HG02678 (cell line): Measurements from ENCODE around the gene ZDHHC18.
A peak's percentile ranks its signal among the peaks of the same experiment; 100 is the strongest.
"Not testable (repeated sequence)": the region's sequence is repeated elsewhere in the genome, so short reads cannot be mapped to it uniquely, and the experiment has no call there.

Experiments used
- ATAC-seq: cut with Tn5 transposase; IDR thresholded peaks from one replicate; pipeline ENCODE4 v1.9.1; 2021; ENCODE audit warnings: mild to moderate bottlenecking, moderate library complexity; ENCODE audit not compliant: unreplicated experiment

The ZDHHC18 gene

DNA sequence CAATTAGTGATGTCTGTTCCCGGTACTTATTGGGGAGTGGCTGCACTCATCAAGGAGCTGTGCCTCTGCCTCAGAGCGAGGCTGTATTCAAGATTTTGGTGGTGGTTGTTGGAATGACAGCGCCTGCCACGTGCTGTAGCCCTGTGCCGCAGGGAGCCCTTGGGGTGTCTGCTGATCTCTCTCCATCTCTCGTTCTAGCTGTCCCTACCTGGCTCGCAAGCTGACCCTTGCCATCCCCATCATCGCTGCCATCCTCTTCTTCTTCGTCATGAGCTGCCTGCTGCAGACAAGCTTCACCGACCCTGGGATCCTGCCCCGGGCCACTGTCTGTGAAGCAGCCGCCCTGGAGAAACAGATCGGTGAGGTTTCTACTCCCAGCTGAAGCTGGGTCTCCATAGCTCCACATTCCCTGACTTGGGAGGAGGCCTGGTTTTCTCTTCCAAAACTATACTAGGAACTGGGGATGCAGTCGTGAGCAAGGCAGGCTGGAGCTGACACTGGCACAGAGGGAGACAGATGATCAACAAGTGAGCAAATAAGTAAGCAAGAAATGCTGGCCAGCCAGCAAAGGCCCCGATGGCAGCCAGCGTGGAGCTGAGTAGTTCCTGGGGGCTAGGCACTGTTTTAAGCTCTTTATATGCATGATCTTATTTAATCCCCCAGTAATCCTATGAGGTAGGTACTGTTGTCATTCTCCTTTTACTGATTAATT lies 5.9 kb downstream of the ZDHHC18 start:
- no peak for ATAC-seq

DNA sequence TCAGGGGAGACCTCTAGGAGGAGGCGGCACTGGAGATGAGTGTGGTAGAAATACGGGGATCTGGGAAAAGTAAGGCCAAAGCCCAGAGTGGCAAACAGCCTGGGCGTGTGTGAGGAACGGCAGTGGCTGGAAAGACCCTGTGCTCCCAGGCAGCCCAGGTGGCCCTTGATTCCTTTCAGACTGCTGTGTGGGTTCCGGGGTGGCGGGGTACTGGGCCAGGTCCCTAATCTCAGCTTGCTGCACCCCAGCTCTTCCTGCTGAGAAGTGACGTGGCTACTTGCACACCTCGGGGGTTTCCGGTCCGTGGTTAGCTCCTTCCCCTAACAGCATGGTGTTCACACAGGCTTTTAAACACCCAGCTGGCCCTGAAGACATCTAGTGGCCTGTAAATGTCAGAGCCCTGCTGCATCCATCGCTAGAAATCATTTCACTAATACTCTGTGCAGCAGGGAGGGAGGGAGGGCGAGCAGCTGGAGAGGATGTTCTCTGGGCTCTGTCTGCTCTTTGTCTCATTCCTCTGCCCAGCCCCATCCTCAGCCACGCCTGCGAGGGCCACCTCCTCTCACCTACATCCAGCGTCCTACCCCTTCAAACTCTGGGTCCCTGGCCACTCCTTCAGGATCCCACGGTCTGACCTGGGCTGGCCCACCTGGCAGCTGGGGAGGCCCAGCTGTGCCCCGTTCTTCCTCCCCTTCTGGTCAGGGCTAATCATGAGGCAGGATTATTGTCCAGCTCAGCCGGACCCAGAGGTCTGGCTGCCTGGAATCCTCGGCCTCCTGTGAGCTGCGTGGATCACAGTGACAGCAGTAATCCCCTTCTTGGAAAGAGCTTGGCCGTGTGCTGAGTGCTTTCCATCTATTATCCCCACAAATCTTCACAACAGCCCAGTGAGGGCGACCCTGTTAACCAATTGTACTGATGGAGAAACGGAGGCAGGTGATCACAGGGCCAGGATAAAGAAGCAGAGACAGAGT lies 7.2 kb downstream of the ZDHHC18 start:
- ATAC-seq, result peak; percentile 84

DNA sequence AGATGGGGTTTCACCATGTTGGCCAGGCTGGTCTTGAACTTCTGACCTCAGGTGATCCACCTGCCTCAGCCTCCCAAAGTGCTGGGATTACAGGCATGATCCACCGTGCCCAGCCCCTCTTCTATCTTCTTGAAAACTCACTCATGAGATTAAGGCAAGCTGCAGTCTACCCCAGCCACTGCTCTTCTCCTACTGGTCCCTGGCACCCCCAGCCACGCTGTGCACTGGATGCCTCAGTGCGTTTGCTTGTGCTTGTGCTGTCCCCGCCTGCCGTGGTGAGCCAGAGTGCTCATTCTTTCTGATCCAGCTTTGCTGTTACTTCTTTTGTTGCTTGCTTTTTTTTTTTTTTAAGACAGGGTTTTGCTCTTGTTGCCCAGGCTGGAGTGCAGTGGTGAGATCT lies 11.2 kb downstream of the ZDHHC18 start:
- ATAC-seq, result not testable (repeated sequence)

GRCh38 chr1:26838474-26839338 lies 12.2 kb downstream of the ZDHHC18 start:
- ATAC-seq, result peak; percentile 93

GRCh38 chr1:26839339-26839722 lies 12.8 kb downstream of the ZDHHC18 start:
- peak; percentile 13 for ATAC-seq

DNA sequence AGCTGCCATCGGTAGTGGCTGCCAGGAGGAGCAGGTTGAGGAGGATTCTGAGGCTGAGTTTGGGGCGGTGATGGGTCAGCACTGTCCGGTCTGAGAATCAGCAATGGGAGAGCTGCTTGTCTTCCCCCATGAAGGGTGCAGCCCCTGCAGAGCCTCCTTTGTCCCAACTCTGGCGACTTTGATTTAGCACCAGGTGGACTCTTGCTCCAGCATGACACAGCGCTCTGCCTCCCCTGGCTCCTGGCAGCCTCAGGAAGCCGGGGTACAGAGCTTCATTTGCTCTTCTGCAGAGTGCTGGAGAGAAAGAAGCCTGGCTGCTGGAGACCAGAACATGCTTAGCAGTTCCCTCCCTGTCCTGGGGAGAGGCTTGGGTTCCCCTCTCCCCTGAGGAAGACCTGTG lies 13.3 kb downstream of the ZDHHC18 start:
- ATAC-seq, result no peak

- no peak for ATAC-seq
Observed at GRCh38 chr1:26844424-26845196, 18.1 kb downstream of the ZDHHC18 start.

DNA sequence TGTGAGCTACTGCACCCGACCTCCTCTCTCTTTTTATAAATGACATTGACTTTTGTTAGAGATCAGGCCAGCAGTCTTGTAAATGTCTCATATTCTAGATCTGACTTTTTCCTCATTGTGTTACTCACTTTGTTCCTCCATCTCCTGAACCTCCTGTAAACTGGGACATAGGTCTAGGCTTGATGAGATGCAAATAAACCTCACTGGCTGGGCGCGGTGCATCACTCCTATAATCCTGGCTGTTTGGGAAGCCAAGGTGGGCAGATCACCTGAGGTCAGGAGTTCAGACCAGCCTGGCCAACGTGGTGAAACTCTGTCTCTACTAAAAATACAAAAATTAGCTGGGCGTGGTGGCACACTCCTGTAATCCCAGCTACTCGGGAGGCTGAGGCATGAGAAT lies 21.3 kb downstream of the ZDHHC18 start:
- ATAC-seq, result not testable (repeated sequence)

- no peak for ATAC-seq
Observed at GRCh38 chr1:26848499-26848898, 22.0 kb downstream of the ZDHHC18 start.

DNA sequence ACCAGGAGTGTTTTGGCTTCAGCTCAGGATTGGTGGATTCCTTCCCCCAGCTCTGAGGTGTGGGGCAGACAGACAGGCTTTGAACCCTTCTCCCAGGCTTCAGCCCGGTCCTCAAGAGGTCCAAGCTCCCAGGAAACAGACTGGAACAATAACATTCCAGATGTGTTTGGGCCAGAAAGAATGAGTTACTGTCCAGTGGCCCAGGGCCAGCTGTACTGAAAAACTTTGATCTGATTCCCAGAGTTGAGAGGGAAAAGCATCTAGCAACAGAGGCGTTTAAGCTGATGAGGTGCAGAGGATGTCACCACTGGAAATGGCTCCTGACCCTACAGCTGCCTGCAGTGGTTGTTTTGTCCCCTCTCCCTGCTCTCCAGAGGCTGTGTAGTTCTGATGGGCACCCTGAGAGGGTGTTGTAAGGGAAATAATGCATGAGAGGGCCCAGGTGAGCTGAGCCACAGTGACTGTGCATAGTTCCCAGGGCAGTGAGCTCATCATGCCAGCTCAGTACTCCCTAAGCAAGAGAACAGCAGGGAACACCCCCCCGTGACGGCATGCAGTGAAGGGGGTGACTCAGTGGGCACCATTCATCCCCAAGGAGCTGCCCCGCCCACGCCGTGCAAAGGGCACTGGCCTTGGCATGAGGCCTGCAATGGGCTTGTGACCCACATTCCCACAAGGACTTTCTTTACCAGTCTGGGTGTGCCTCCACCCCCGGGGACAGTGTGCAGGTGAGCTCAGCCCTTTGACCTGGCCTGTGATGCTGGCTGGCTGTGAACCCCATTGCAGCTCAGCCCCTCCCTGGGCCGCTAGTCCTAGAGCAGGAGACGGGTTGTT lies 22.7 kb downstream of the ZDHHC18 start:
- ATAC-seq, result no peak

DNA sequence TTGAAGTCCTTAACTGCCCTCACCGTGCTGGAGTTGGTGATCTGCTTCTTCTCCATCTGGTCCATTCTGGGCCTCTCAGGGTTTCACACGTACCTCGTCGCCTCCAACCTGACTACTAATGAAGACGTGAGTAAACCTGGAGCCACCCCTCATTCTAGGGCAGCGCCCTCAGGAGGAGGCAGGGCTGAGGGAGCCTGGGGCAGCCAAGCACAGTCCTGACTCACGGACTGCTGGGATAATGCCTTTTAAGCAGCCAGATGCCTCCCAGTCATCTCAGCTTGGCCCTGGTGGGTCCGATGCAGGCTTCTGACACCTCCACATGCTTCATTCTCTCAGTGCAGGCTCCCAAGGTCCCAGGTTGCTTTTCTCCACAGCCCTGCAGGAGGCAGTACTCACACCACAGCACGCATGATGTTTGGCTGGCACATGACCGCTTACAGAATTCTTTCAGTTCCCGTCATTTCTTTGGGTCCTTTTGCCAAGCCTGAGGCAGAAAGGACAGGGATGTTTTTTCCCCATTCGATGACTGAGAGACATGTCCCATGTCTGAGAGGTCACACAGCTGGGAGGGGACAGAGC lies 24.7 kb downstream of the ZDHHC18 start:
- ATAC-seq, result no peak

- no peak for ATAC-seq
Observed at GRCh38 chr1:26852701-26853100, 26.2 kb downstream of the ZDHHC18 start.

GRCh38 chr1:26853156-26853555 lies 26.7 kb downstream of the ZDHHC18 start:
- ATAC-seq, result no peak

DNA sequence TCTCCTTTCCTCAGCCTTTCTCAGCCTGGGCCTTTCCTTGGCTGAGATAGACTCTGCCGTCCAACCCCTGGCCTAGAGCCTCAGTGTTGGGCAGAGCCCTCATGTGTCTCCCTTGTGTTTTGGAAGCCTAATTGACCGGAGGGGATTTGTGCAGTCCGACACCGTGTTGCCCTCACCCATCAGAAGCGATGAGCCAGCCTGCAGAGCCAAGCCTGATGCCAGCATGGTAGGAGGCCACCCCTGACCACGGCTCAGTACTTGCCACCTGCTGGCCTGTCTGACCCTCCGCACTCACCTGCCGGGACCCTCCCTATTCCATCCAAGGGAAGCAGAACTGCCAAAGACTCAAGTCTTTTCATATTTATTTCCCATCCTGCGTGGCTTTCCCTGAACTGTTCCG lies 27.1 kb downstream of the ZDHHC18 start:
- no peak for ATAC-seq

DNA sequence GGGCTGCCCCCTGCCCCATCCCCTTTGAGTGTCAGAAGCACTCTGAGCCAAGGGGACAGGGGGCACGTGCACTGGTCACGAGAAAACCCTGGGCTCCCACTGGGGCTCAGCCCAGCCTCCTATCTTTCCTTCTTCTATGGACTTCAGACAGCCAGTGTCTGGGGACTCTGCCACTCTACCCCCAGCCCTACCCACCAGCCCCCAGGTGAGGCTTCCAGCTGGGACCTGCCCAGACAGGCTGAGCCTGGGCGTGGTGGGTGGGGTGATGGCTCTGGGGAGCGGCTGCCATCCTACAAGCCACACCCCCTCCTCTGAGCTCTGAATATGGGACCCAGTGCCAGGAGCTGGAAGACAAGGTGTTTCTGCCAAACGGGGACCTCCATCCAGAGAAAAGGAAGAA lies 28.4 kb downstream of the ZDHHC18 start:
- no peak for ATAC-seq

DNA sequence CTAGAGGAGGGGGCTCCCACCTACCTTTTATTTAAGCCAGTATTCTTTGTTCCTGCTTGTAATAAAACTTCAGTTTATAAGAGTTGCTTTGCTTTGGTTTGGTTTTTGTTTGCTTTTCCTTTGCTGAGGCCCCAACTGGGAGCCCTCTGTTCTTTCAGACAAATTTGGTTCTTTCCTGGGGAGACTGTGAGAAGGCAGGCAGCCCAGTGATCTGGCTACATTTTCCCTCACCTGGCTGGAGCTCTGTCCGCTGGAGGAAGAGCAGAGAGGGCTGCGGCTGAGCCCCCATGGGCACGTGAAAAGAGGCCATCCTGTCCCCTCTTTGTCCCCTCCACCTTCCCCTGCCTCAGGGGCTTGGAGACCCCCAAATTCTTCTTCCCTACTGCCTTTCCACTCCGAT lies 29.1 kb downstream of the ZDHHC18 start:
- ATAC-seq, result no peak

GRCh38 chr1:26856181-26856580 lies 29.7 kb downstream of the ZDHHC18 start:
- no peak for ATAC-seq

GRCh38 chr1:26856604-26857469 lies 30.3 kb downstream of the ZDHHC18 start:
- no peak for ATAC-seq
